Endothelial cell of umbilical vein (primary cell): ENCODE results near the gene TAS2R38. TPM values are rescaled to one million over a fixed set of nuclear protein-coding genes. Genes with fewer than 3 reads are reported as not detected.

Experiments
- Bru-seq: library from RNA; stranded (reverse); fragments of 400-500 nt; gene quantifications from one replicate; lab custom pipeline; 2021; lab: Mats Ljungman, UMichigan
- BruChase-seq, 2 experiments: library from RNA; stranded (reverse); fragments of 400-500 nt; gene quantifications; one replicate each; lab custom pipeline; 2021; lab: Mats Ljungman, UMichigan
- BruUV-seq: library from RNA; stranded (reverse); fragments of 400-500 nt; replicated peaks from 2 replicates; lab custom pipeline; 2021; lab: Mats Ljungman, UMichigan
- CTCF ChIA-PET: fragments of 300-600, 350-600 bp; sonication (Branson Sonifier 250); formaldehyde crosslinking; loops from one replicate; lab custom pipeline; 2021; ENCODE audit warnings: antibody characterized with exemption, inconsistent platforms; lab: Charles Lee
- POLR2A ChIA-PET: fragments of 300-600, 350-600 bp; sonication (Branson Sonifier 250); formaldehyde crosslinking; loops from one replicate; lab custom pipeline; 2021; ENCODE audit warnings: antibody characterized with exemption, inconsistent platforms; lab: Charles Lee
- DNase-seq: peaks from one replicate; pipeline ENCODE4 v3.0.0-alpha.2; 2011; ENCODE audit warnings: low read depth, low spot score
- FAIRE-seq: peaks from 2 replicates; lab custom pipeline; 2011; peaks lifted over from hg19 to GRCh38; lab: Jason Lieb, UNC
- H2AFZ ChIP-seq: 2 replicates; pipeline ENCODE4 v1.6.0; 2012; ENCODE audit warnings: low read depth, low read length, control low read depth, inconsistent platforms
- H3K27ac ChIP-seq: 2 replicates; pipeline ENCODE4 v1.5.1; 2011; ENCODE audit warnings: low read depth, mild to moderate bottlenecking, control low read depth, low read length, moderate library complexity; ENCODE audit not compliant: insufficient read depth
- H3K27me3 ChIP-seq, 2 experiments: 2 replicates each; pipeline versions ENCODE4 v1.6.0 to v1.6.1; 2011; ENCODE audit warnings: low read length in 2 of 2, mixed read lengths in 1 of 2; ENCODE audit not compliant: control insufficient read depth in 2 of 2, insufficient read depth in 2 of 2
- H3K36me3 ChIP-seq, 2 experiments: 2 replicates in 1 of 2; 3 replicates in 1 of 2; pipeline ENCODE4 v1.5.1; 2011; ENCODE audit warnings: low read length in 2 of 2, mild to moderate bottlenecking in 1 of 2, moderate library complexity in 1 of 2; ENCODE audit not compliant: control insufficient read depth in 2 of 2, insufficient read depth in 2 of 2; ENCODE audit errors: extremely low read depth in 1 of 2
- H3K4me1 ChIP-seq: 3 replicates; pipeline ENCODE4 v1.5.1; 2011; ENCODE audit warnings: mild to moderate bottlenecking, low read length; ENCODE audit not compliant: control insufficient read depth, insufficient read depth; ENCODE audit errors: extremely low read depth
- H3K4me2 ChIP-seq: 2 replicates; pipeline ENCODE4 v1.6.1; 2011; ENCODE audit warnings: low read length, control low read depth, mixed read lengths; ENCODE audit not compliant: insufficient read depth
- H3K4me3 ChIP-seq, 3 experiments: fragments of 200-600 bp in 1 of 3; sonication (generic), shearing (Covaris generic) in 1 of 3; replicated peaks in 1 of 3; 2 replicates each; pipeline ENCODE4 v1.5.1; 2011 to 2016; ENCODE audit warnings: control low read depth in 3 of 3, low read length in 3 of 3, mild to moderate bottlenecking in 2 of 3, inconsistent platforms in 1 of 3, low read depth in 1 of 3, moderate library complexity in 1 of 3; ENCODE audit not compliant: insufficient read depth in 1 of 3
- H3K79me2 ChIP-seq: 2 replicates; pipeline ENCODE4 v1.6.0; 2012; ENCODE audit warnings: low read length, inconsistent platforms; ENCODE audit not compliant: control insufficient read depth, insufficient read depth
- H3K9ac ChIP-seq: replicated peaks from 2 replicates; pipeline ENCODE3; 2011; ENCODE audit warnings: low read length, control low read depth; ENCODE audit not compliant: insufficient read depth; ENCODE audit errors: extremely low read depth
- H3K9me1 ChIP-seq: replicated peaks from 3 replicates; pipeline ENCODE4 v1.6.0; 2011; ENCODE audit warnings: mild to moderate bottlenecking, low read length; ENCODE audit not compliant: control insufficient read depth, insufficient read depth; ENCODE audit errors: extremely low read depth
- H3K9me3 ChIP-seq: replicated peaks from 2 replicates; pipeline ENCODE4 v1.5.1; 2012; ENCODE audit warnings: low read length, inconsistent platforms; ENCODE audit not compliant: control insufficient read depth, insufficient read depth
- H4K20me1 ChIP-seq: replicated peaks from 2 replicates; pipeline ENCODE3; 2011; ENCODE audit warnings: mild to moderate bottlenecking, low read length; ENCODE audit not compliant: control insufficient read depth, insufficient read depth; ENCODE audit errors: extremely low read depth
- CTCF ChIP-seq, 2 donors: IDR thresholded peaks; 1 replicate in 1 of 2; 2 replicates in 1 of 2; pipeline ENCODE4 v1.5.1; 2011; ENCODE audit warnings: low read length in 2 of 2, mild to moderate bottlenecking in 2 of 2, moderate library complexity in 2 of 2, control low read depth in 1 of 2, inconsistent platforms in 1 of 2, low read depth in 1 of 2; ENCODE audit not compliant: insufficient read depth in 1 of 2; ENCODE audit errors: extremely low read depth in 1 of 2
- EZH2 ChIP-seq: IDR thresholded peaks from 2 replicates; pipeline ENCODE4 v1.6.1; 2012; ENCODE audit warnings: borderline replicate concordance, low read depth, mild to moderate bottlenecking, moderate library complexity, low read length, inconsistent platforms; ENCODE audit not compliant: severe bottlenecking
- FOS ChIP-seq: IDR thresholded peaks from 2 replicates; pipeline ENCODE4 v1.6.1; 2011; ENCODE audit warnings: mild to moderate bottlenecking, low read length, moderate library complexity, borderline replicate concordance; ENCODE audit not compliant: insufficient read depth
- GATA2 ChIP-seq: IDR thresholded peaks from 2 replicates; pipeline ENCODE4 v1.7.0; 2011; ENCODE audit warnings: low read depth, mild to moderate bottlenecking, moderate library complexity, mixed read lengths, low read length; ENCODE audit not compliant: insufficient read length, insufficient read depth
- JUN ChIP-seq: IDR thresholded peaks from 2 replicates; pipeline ENCODE4 v1.6.1; 2011; ENCODE audit warnings: borderline replicate concordance, low read depth; ENCODE audit not compliant: insufficient read length, insufficient read depth
- MAX ChIP-seq: IDR thresholded peaks from 2 replicates; pipeline ENCODE4 v1.6.1; 2011; ENCODE audit not compliant: insufficient read depth, insufficient read length
- MYC ChIP-seq: IDR thresholded peaks from one replicate; pipeline ENCODE4 v1.6.1; 2011; ENCODE audit warnings: mild to moderate bottlenecking, low read depth, low read length
- POLR2A ChIP-seq: IDR thresholded peaks from 2 replicates; pipeline ENCODE4 v1.6.1; 2012; ENCODE audit warnings: low read depth, mild to moderate bottlenecking, control low read depth, low read length
- POLR2AphosphoS5 ChIP-seq: IDR thresholded peaks from 2 replicates; pipeline ENCODE4 v1.6.1; 2012; ENCODE audit warnings: low read depth, mild to moderate bottlenecking, control low read depth, low read length, moderate library complexity; ENCODE audit not compliant: insufficient read depth
- dilution Hi-C: fragments of 300-500 bp; cut with MboI; formaldehyde crosslinking; loops from one replicate; pipeline ENCODE4 v1.15.0; 2019; ENCODE audit warnings: low sequenced_read_pairs; ENCODE audit not compliant: extremely low pct_ligation_motif_present
- intact Hi-C: fragments of 100-400 bp; cut with micrococcal nuclease; formaldehyde crosslinking; loops from one replicate; pipeline ENCODE4 v1.10.0; 2022
- long read RNA-seq: library from polyadenylated mRNA; stranded (forward); transcript quantifications from one replicate; pipeline ENCODE4 v2.0.0, GENCODE V29; 2021
- polyA minus RNA-seq, 3 experiments: library from RNA; depleted of rRNA, polyadenylated mRNA; stranded (reverse); fragments of >200 nt; gene quantifications; 1 replicate in 1 of 3; 2 replicates in 2 of 3; pipeline ENCODE4 v1.2.3, GENCODE V29; 2011
- polyA plus RNA-seq, 4 experiments: library from polyadenylated mRNA; depleted of rRNA in 3 of 4; stranded (reverse) in 3 of 4; unstranded in 1 of 4; fragments of >200 nt; gene quantifications; 2 replicates each; pipeline versions ENCODE4 v1.2.1 to v1.2.3, GENCODE V29; 2011 to 2012; ENCODE audit warnings: missing spikeins in 1 of 4
- total RNA-seq: library from RNA; stranded (reverse); gene quantifications from 2 replicates; pipeline ENCODE4 v1.2.3, GENCODE V29; 2021

Gene TAS2R38
- not detected in 2 replicates for total RNA-seq
- not detected in 2 replicates for polyA plus RNA-seq
- not detected in 2 replicates for polyA plus RNA-seq (2011; cell fraction: cytosol; rRNA removed)
- polyA plus RNA-seq (2011; cell fraction: nucleus; rRNA removed), result not detected in 2 replicates
- polyA plus RNA-seq (2012), result not detected in 2 replicates
- polyA minus RNA-seq, result not detected in 2 replicates
- not detected for polyA minus RNA-seq (2011; cell fraction: cytosol; rRNA and poly(A)+ RNA removed)
- not detected in 2 replicates for polyA minus RNA-seq (2011; cell fraction: nucleus; rRNA and poly(A)+ RNA removed)
- Bru-seq, nascent RNA, result not detected
- BruChase-seq, experiment 1, labeled RNA remaining after a 6-hour chase, result not detected
- BruChase-seq, experiment 2, labeled RNA remaining after a 2-hour chase, result not detected
- long read RNA-seq, result 0 reads

- no peaks in the 10 kb centered on the region for H3K79me2 ChIP-seq
- TF ChIP-seq POLR2AphosphoS5 (no peak), FOS (no peak), JUN (no peak), MAX (no peak), MYC (no peak), POLR2A (no peak), CTCF (IDR thresholded peaks at IDR 0.05; ENCODE audit: extremely low read depth in 1 of 2, insufficient read depth in 1 of 2, low read depth in 1 of 2, low read length in 2 of 2) (no peak), EZH2 (no peak), GATA2 (no peak)
- no peak within 1 kb of the TSS for H3K4me2 ChIP-seq
- H3K36me3 ChIP-seq, result no peaks in the 10 kb centered on the region
- ChIA-PET CTCF (no interaction called here), POLR2A (no interaction called here)
- H3K9me3 ChIP-seq, result no peaks in the 10 kb centered on the region
- no peaks in the 10 kb centered on the region for H3K9me1 ChIP-seq
- FAIRE-seq, result no peak
- no TSS peak for BruUV-seq
- intact Hi-C loops (no loop called here), dilution Hi-C loops (no loop called here)
- no peak within 1 kb of the TSS for H3K27ac ChIP-seq
- H3K9ac ChIP-seq, result no peak within 1 kb of the TSS
- H3K4me3 ChIP-seq, result no peak within 1 kb of the TSS
- H2AFZ ChIP-seq, result no peak within 1 kb of the TSS
- no peaks in the 10 kb centered on the region for H4K20me1 ChIP-seq
- no peak for DNase-seq
- no peaks in the 10 kb centered on the region for H3K27me3 ChIP-seq
- no peaks in the 10 kb centered on the region for H3K4me1 ChIP-seq
Measured at GRCh38 chr7:141973673-141974072, at the start of gene TAS2R38. Gene TAS2R38, minus strand, starts transcription at chr7:141973773. Its CDS starts 84 bp downstream, at chr7:141973689.
